GM19397 (cell line): ENCODE data around the gene AACS.
"Not testable (repeated sequence)": the region's sequence is repeated elsewhere in the genome, so short reads cannot be mapped to it uniquely, and the experiment has no call there.

Experiments used
- ATAC-seq: cut with Tn5 transposase; IDR thresholded peaks from one replicate; pipeline ENCODE4 v1.9.1; 2021; ENCODE audit warnings: mild to moderate bottlenecking, moderate library complexity; ENCODE audit not compliant: unreplicated experiment

The AACS gene

DNA sequence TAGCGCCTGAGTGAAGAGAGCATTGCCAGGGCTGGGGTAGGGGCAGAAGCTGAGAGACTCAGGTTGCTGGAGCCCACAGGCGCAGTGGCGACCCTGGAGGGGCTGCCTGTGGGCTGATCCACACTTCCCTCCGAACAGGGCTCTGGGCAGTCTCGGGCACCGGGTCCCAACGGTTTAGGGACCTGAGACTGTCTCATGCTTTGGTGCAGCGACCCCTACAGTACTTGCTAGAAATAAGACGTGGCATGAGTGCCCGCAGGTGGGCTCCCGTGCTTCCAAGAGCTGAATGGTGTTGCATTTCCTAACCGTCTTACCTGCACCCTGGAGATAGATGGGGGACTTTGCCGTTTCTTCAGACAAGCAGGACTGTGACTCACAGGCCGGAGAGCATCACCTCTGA is 57.4 kb downstream of the AACS start:
- ATAC-seq: no peak

DNA sequence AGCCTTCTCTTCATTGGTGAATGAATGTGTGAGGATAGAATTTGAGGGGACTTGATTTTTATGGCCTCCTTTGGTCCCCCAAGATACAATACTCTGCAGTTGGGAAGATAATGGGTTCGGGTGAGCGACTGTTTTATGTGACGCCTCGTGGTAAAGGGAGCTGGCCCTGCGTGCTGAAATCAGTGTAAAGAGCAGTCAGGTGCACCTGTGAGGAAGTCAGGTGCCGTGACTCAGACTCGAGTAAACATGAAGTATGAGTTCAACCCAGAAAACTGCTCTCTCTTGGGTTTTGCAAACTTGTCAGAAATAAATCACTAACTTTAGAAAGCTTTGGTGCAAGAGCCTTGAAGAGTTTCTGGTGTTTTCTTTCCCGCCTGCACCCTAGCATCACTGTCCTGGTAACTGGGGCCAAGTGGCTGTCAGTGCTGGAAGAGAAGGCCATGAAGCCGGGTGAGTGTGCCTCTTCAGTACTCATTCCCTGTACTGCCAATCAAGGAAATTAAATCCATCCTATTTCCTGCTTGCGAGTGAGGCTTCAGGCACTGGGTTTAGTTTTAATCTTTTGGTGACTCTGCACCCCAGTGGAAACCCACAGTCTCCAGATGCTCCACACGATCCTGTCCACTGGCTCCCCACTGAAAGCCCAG is 59.2 kb downstream of the AACS start:
- ATAC-seq: no peak

- no peak for ATAC-seq
These were observed 60.0 kb downstream of the AACS start for GRCh38 chr12:125125271-125125670.

GRCh38 chr12:125128439-125129178 is 63.4 kb downstream of the AACS start:
- no peak for ATAC-seq

GRCh38 chr12:125129179-125129571 is 63.9 kb downstream of the AACS start:
- no peak for ATAC-seq

- no peak for ATAC-seq
These were observed 64.5 kb downstream of the AACS start for GRCh38 chr12:125129591-125130255.

DNA sequence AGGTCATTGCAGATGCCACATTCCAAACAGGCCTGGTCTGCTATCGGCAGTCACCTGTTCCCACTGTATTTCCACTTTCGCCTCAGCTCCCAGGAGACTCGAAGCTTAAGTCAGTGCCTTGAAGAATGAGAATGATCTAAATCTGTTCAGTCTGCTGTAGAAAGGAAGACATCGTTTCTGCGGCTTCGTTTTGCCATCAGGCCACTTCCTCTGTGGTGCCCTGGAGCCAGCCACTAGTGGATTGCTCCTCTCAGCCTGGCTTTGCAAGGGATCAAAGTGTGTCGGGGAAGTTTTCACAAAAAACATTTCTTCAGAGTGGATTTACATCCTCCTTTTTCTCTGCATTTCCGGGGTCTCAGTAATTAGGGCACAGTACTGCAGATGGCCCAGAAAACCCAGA is 66.7 kb downstream of the AACS start:
- no peak for ATAC-seq

GRCh38 chr12:125132698-125133400 is 67.6 kb downstream of the AACS start:
- no peak for ATAC-seq

DNA sequence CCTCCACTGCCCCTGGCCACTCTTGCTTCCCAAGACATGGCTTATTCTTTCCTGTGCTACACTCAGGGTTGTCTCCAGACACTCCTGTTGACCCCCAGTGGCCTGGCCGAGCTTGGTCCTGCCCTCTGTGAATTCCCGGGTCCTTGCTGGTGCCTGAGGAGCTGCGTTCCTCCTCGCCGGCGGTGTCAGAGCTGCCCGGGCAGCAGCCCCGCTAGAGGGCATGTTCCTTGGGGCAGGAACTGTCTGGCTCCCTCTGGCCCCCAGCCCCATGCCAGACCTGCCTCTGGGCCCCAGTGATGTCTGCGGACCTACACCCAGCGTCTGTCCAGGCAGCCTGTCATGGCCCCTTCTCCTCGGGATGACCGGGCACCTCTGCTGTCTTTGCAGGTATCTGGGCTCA is 68.4 kb downstream of the AACS start:
- ATAC-seq: no peak

GRCh38 chr12:125134576-125134975 is 69.3 kb downstream of the AACS start:
- ATAC-seq: no peak

GRCh38 chr12:125135906-125136305 is 70.7 kb downstream of the AACS start:
- ATAC-seq: no peak

DNA sequence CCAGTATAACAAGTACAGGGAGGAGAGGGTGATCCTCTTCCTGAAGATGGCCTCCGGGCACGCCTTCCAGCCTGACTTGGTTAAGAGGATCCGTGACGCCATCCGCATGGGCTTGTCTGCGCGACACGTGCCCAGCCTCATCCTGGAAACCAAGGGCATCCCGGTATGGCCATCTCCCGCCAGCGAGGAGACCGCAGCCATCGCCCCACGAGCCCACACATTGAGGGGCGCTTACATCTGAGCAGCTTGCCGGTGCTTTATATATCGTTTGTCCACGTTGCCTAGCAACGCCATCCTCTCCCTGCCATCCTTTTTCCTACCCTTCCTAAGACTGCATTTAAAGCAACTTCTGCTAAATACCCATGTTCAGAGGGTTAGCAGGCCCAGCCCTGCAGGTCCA is 71.5 kb downstream of the AACS start:
- ATAC-seq: no peak

GRCh38 chr12:125137766-125138344 is 72.6 kb downstream of the AACS start:
- ATAC-seq: no peak

GRCh38 chr12:125140279-125141209 is 75.3 kb downstream of the AACS start:
- no peak for ATAC-seq

- not testable (repeated sequence) for ATAC-seq
These were observed 76.0 kb downstream of the AACS start for GRCh38 chr12:125141210-125141573.

GRCh38 chr12:125142601-125143000 is 77.4 kb downstream of the AACS start:
- ATAC-seq: no peak

DNA sequence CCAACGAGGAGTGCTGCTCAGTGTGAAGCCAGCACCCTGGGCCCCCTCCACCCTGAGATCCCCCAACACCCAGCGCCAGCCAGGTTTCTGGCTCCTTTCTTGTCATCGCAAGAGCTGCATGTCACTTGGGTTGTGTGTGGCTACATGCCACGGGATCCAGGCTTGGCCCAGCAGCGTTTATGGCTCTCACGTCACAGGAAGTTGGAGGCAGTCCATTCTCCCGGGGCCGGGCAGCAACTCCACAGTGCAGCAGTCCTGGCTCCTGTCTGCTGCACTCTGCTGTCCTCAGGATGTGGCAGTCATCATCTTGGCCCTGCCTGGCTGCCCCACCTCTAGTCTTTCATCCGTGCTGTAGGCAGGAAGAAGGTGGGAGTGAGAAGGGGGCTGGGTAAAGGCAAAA is 78.3 kb downstream of the AACS start:
- ATAC-seq: no peak

DNA sequence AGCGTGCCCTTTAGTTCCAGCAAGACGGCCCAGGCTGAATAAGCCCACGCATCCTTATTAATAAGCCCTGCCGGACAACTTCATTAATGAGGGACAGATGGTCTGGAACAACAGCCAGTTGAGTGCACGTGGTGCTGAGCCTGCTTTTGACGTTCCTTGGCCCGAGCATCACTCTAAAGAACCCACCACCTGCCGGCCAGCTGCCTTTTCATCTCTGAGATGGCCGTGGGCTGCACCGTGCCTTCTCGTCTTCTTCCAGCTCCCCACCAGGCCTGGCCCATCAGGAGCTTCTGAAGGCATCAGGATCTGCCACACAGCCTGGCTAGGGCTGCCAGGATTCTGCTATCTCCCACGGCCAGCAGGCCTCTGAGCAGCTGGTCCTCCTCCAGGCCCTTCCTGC is 80.0 kb downstream of the AACS start:
- ATAC-seq: no peak

DNA sequence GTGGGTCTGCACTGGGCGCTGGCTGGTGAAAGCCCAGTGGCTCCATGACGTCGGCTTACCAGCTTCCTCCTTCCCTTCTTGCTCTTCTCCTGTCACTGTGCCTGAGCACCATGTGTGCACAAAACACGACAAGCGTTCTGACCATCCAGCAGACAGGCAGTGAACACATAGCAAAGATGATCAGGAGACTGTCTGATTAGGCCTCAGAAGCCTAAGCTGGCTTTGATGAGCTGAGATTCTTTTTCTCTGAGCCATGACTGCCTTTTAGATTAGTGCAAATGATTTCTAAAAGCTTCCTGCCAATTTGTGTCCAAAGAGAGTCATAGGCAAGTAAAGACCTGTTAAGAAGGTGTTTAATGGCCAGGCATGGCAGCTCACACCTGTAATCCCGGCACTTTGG is 83.1 kb downstream of the AACS start:
- no peak for ATAC-seq
